ENCODE results near the gene GARIN5A. TPM values are rescaled to one million over a fixed set of nuclear protein-coding genes. Genes with fewer than 3 reads are reported as not detected.

GARIN5A gene
- total and polyA plus RNA-seq, 7 donors, result 1.2 to 5.3 (median 2.7) TPM

DNA sequence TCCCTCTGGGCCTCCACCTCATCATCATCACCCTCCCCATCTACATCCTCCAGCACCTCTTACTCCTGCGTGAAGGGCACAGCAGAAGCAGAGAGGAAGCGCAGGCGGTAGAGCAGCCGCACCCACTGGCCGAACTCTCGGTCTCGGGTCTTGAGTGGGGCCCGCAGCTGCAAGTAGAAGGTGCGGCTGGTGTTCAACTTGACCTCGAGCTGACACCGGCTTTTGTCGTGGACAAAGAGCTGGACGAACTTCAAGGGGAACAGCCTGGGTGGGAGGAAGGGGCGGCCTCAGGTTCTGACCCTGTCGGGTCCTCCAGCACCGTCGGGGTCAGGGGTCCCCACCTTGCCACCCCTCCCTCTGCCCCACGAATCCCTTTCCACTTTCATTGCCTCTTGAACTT lies 9.1 kb downstream of the GARIN5A start:
- no peaks in the 10 kb centered on the region for H3K9me3 ChIP-seq
- ATAC-seq (no peak), DNase-seq (no peak)
- no peak overlapping the region for H3K4me3 ChIP-seq
- peak overlapping the region; percentile 82 for H3K27ac ChIP-seq
- intact Hi-C loops (cut with DNase I), result no loop called here
- TF ChIP-seq, protein P1, sequence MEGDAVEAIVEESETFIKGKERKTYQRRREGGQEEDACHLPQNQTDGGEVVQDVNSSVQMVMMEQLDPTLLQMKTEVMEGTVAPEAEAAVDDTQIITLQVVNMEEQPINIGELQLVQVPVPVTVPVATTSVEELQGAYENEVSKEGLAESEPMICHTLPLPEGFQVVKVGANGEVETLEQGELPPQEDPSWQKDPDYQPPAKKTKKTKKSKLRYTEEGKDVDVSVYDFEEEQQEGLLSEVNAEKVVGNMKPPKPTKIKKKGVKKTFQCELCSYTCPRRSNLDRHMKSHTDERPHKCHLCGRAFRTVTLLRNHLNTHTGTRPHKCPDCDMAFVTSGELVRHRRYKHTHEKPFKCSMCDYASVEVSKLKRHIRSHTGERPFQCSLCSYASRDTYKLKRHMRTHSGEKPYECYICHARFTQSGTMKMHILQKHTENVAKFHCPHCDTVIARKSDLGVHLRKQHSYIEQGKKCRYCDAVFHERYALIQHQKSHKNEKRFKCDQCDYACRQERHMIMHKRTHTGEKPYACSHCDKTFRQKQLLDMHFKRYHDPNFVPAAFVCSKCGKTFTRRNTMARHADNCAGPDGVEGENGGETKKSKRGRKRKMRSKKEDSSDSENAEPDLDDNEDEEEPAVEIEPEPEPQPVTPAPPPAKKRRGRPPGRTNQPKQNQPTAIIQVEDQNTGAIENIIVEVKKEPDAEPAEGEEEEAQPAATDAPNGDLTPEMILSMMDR (IDR thresholded peaks at IDR 0.05), result no peak
- H3K4me1 ChIP-seq, result peaks cover 9% of the 10 kb centered on the region
- peaks cover 0 to 2% (median 0%) of the 10 kb centered on the region in 3 donors for H3K27me3 ChIP-seq (ENCODE audit: insufficient read depth in 3 of 3, low read length in 2 of 3)
- H3K36me3 ChIP-seq (ENCODE audit: insufficient read depth in 1 of 2, low read depth in 1 of 2), result peaks cover 0 to 16% of the 10 kb centered on the region in 2 donors
- WGBS, 3 donors, result 69 to 89% (median 71%) methylated on average over 18 of the region's 18 CpGs

- ATAC-seq (peak in 1 of 4 donors; percentile 2), DNase-seq (no peak)
- H3K4me1 ChIP-seq, result peaks cover 9% of the 10 kb centered on the region
- TF ChIP-seq, protein P1 (IDR thresholded peaks at IDR 0.05), result no peak
- intact Hi-C loops (cut with DNase I), result no loop called here
- H3K27ac ChIP-seq, result peak overlapping the region; percentile 82
- H3K4me3 ChIP-seq, result no peak overlapping the region
- WGBS, 3 donors, result 41 to 52% (median 49%) methylated on average over 11 of the region's 11 CpGs
- peaks cover 0 to 25% of the 10 kb centered on the region in 2 donors for H3K36me3 ChIP-seq (ENCODE audit: insufficient read depth in 1 of 2, low read depth in 1 of 2)
- H3K9me3 ChIP-seq, result no peaks in the 10 kb centered on the region
- H3K27me3 ChIP-seq (ENCODE audit: insufficient read depth in 3 of 3, low read length in 2 of 3), result peaks cover 0 to 2% (median 0%) of the 10 kb centered on the region in 3 donors
These were observed 10.0 kb downstream of the GARIN5A start for GRCh38 chr19:50466706-50467039.

DNA sequence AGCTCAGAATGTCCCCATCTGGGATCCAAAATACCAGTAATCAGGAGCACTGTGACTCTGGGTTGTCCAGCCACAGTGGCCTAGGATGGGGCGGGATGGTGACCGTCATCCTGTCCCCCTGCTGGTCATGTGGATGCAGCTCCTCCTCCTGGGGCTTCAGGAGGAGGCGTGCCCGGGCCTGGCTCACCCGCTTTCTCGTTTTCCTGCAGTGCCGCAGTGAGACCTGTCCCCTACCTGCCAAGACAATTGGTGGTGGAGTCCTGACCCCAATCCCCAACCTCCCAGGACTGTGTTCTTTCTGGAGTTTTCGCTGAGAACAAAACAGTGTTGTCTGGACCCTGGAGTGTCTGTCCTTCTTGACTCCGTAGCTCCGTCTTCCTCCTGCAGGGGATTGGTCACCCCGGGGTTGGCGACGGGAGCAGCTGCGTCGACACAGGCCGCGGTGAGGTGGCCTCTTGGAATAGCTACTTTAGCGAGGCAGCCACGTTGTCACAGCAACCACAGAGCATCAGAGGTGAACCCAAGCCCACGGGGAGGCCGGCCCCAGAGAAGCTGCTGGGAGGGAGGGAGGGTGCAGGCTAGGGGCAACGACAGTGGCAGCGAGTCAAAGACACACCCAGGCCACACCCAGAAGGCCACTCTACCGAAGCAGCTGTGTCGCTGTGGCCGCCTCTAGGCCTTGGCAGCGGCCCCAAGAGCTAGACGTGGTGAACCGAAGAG lies 10.5 kb downstream of the GARIN5A start:
- peaks cover 0 to 30% of the 10 kb centered on the region in 2 donors for H3K36me3 ChIP-seq (ENCODE audit: insufficient read depth in 1 of 2, low read depth in 1 of 2)
- no peak overlapping the region for H3K4me3 ChIP-seq
- intact Hi-C loops (cut with DNase I), result no loop called here
- peak; percentile 73 to 86 (median 80) for ATAC-seq
- H3K27me3 ChIP-seq (ENCODE audit: insufficient read depth in 3 of 3, low read length in 2 of 3), result peaks cover 0 to 2% (median 0%) of the 10 kb centered on the region in 3 donors
- DNase-seq, result peak; percentile 60 to 87
- WGBS, 3 donors, result 20 to 29% (median 21%) methylated on average over 25 to 29 of the region's 29 CpGs
- H3K9me3 ChIP-seq, result no peaks in the 10 kb centered on the region
- peaks cover 9% of the 10 kb centered on the region for H3K4me1 ChIP-seq
- peak overlapping the region; percentile 82 for H3K27ac ChIP-seq
- TF ChIP-seq, protein P1 (IDR thresholded peaks at IDR 0.05), result peak; percentile 25

DNA sequence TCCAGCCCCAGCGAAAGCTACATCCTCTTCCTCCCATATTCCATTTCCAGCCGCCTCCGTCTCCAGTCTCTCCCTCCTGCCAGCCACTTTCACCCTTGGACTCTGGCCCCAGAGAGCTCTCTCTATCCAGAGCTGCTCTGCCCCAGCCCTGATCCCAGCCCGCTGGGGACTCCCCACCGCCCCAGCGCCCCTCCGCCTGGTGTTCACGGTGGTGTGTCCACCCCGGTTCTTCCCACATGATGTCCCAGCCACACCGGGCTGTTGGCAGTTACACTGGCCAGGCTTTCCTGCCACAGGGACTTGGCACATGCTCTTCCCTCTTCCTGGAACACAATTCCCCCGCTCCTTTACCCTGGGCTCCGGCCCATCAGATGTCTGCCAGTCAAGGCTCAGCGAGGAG lies 11.6 kb downstream of the GARIN5A start:
- TF ChIP-seq, protein P1 (IDR thresholded peaks at IDR 0.05), result no peak
- Histone ChIP-seq H3K9me3 (no peaks in the 10 kb centered on the region), H3K4me1 (peaks cover 9% of the 10 kb centered on the region), H3K36me3 (ENCODE audit: insufficient read depth in 1 of 2, low read depth in 1 of 2) (peaks cover 0 to 41% of the 10 kb centered on the region in 2 donors), H3K27ac (peak overlapping the region; percentile 82), H3K4me3 (no peak overlapping the region), H3K27me3 (ENCODE audit: insufficient read depth in 3 of 3, low read length in 2 of 3) (peaks cover 0 to 9% (median 2%) of the 10 kb centered on the region in 3 donors)
- intact Hi-C loops (cut with DNase I), result loop anchor here (5.0 kb wide), 2 partner anchors 98 to 108 kb away; partner anchors contain the start of gene NAPSA (in 1 of the 2)
- WGBS, 3 donors, result 56 to 76% (median 62%) methylated on average over 11 to 13 of the region's 13 CpGs
- no peak for DNase-seq
- ATAC-seq, result peak in 1 of 4 donors; percentile 5

Data from psoas muscle (tissue), 8 donors.